Tibial nerve (tissue), 4 donors: ENCODE data around the gene LETM1. TPM values are rescaled to one million over a fixed set of nuclear protein-coding genes. Genes with fewer than 3 reads are reported as not detected.
"Not testable (repeated sequence)": the region's sequence is repeated elsewhere in the genome, so short reads cannot be mapped to it uniquely, and the experiment has no call there.

Experiments used
- DNase-seq, 2 donors: peaks; one replicate each; pipeline ENCODE4 v3.0.0-alpha.2; 2019; ENCODE audit warnings: low spot score in 2 of 2
- H3K27ac ChIP-seq, 4 donors: fragments of 200-600 bp; sonication (generic) in 3 of 4; one replicate each; pipeline ENCODE4 v1.5.1; 2017 to 2019; ENCODE audit warnings: mild to moderate bottlenecking in 1 of 4
- H3K27me3 ChIP-seq, 2 donors: fragments of 200-600 bp; sonication (generic) in 1 of 2; one replicate each; pipeline versions ENCODE4 v1.5.1 to v1.6.0; 2017 to 2019
- H3K36me3 ChIP-seq, 3 donors: fragments of 200-600 bp; sonication (generic); one replicate each; pipeline ENCODE4 v1.5.1; 2018 to 2019
- H3K4me1 ChIP-seq, 4 donors: fragments of 200-600 bp; sonication (generic) in 3 of 4; one replicate each; pipeline ENCODE4 v1.5.1; 2017 to 2019
- H3K4me3 ChIP-seq, 4 donors: fragments of 200-600 bp; sonication (generic) in 3 of 4; one replicate each; pipeline ENCODE4 v1.5.1; 2017 to 2019; ENCODE audit warnings: mild to moderate bottlenecking in 1 of 4, moderate library complexity in 1 of 4
- H3K9me3 ChIP-seq, 4 donors: fragments of 200-600 bp; sonication (generic) in 3 of 4; one replicate each; pipeline ENCODE4 v1.5.1; 2017 to 2019
- EP300 ChIP-seq, 2 donors: sonication (generic); formaldehyde crosslinking; IDR thresholded peaks; one replicate each; pipeline ENCODE4 v1.6.1; 2017; ENCODE audit warnings: antibody characterized with exemption in 2 of 2, mild to moderate bottlenecking in 1 of 2
- POLR2A ChIP-seq, 2 donors: fragments of 450-650 bp; IDR thresholded peaks; one replicate each; pipeline ENCODE4 v1.6.1; 2017; ENCODE audit warnings: antibody characterized with exemption in 2 of 2, mild to moderate bottlenecking in 2 of 2, moderate library complexity in 2 of 2
- WGBS, 2 donors: methylation state at CpG; one replicate each; pipeline ENCODE4 v1.1.5; 2018; 5-methylcytosine and 5-hydroxymethylcytosine counted together
- total RNA-seq, 4 donors: library from RNA; depleted of rRNA; stranded (reverse); fragments of >200 nt; gene quantifications; one replicate each; pipeline ENCODE4 v1.1.0, GENCODE V29; 2016
- TF ChIP-seq, protein P1 (sequence below), 5 experiments: fragments of 200-600 bp in 3 of 5; fragments of 450-650 bp in 2 of 5; sonication (generic) in 3 of 5; IDR thresholded peaks; one replicate each; pipeline ENCODE4 v1.5.1; 2016 to 2019; ENCODE audit warnings: antibody characterized with exemption in 5 of 5, mild to moderate bottlenecking in 3 of 5, moderate library complexity in 2 of 5

The LETM1 gene
- total RNA-seq, 4 donors from 2014 or later: 53.5 to 85.5 (median 68.6) TPM

DNA sequence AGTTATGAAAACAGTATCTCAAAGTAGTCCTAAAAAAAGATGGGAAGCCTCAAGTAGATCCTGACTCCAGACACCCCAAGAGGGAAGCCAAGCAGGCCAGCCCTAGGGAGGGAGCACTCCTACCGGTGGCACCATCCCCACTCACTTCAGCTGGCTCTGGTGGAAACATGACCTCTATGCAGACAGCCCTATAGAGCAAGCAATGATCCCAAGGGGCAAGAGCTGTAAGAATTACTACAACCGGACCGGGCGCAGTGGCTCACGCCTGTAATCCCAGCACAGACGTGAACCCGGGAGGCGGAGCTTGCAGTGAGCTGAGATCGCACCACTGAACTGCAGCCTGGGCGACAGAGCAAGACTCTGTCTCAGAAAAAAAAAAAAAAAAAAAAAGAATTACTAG, 5.7 kb downstream of the LETM1 start:
- H3K27me3 ChIP-seq: no peaks in the 10 kb centered on the region
- WGBS, 2 donors: 51 to 55% methylated on average over 10 of the region's 10 CpGs
- H3K36me3 ChIP-seq: peaks cover 0 to 31% (median 0%) of the 10 kb centered on the region in 3 donors
- no peak overlapping the region for H3K4me3 ChIP-seq
- DNase-seq: no peak
- H3K4me1 ChIP-seq: peaks cover 0 to 60% (median 28%) of the 10 kb centered on the region in 4 donors
- H3K27ac ChIP-seq: peak overlapping the region in 2 of 4 donors; percentile 60 to 66
- TF ChIP-seq EP300 (IDR thresholded peaks at IDR 0.05) (no peak), POLR2A (IDR thresholded peaks at IDR 0.05) (no peak)
- TF ChIP-seq, protein P1, sequence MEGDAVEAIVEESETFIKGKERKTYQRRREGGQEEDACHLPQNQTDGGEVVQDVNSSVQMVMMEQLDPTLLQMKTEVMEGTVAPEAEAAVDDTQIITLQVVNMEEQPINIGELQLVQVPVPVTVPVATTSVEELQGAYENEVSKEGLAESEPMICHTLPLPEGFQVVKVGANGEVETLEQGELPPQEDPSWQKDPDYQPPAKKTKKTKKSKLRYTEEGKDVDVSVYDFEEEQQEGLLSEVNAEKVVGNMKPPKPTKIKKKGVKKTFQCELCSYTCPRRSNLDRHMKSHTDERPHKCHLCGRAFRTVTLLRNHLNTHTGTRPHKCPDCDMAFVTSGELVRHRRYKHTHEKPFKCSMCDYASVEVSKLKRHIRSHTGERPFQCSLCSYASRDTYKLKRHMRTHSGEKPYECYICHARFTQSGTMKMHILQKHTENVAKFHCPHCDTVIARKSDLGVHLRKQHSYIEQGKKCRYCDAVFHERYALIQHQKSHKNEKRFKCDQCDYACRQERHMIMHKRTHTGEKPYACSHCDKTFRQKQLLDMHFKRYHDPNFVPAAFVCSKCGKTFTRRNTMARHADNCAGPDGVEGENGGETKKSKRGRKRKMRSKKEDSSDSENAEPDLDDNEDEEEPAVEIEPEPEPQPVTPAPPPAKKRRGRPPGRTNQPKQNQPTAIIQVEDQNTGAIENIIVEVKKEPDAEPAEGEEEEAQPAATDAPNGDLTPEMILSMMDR (IDR thresholded peaks at IDR 0.05): no peak
- H3K9me3 ChIP-seq: no peaks in the 10 kb centered on the region

DNA sequence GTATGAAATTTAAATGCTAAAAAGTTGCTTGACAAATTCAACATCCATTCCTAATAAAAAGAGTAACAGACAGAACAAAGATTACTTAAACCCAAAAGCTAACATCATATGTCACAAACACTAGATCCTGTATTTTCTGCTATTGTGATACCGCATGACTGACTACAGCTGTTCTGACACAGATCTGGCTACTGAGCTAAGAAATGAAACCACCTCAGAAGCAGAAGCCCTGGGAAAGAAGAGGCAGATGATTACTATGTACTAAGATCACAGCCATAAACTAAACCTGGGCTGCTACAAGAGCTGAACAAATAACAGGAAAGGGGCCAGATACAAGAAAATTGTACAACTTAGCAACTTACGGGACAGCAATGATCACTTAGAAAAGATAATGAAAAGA, 9.4 kb downstream of the LETM1 start:
- H3K36me3 ChIP-seq: peaks cover 0 to 54% (median 0%) of the 10 kb centered on the region in 3 donors
- H3K4me1 ChIP-seq: peaks cover 0 to 54% (median 23%) of the 10 kb centered on the region in 4 donors
- 93 to 94% methylated on average over 2 of the region's 2 CpGs for WGBS, 2 donors
- H3K4me3 ChIP-seq: no peak overlapping the region
- DNase-seq: no peak
- H3K9me3 ChIP-seq: no peaks in the 10 kb centered on the region
- no peak overlapping the region for H3K27ac ChIP-seq
- H3K27me3 ChIP-seq: no peaks in the 10 kb centered on the region
- TF ChIP-seq, protein P1 (IDR thresholded peaks at IDR 0.05): no peak
- no peak for TF ChIP-seq EP300 (IDR thresholded peaks at IDR 0.05)
- TF ChIP-seq POLR2A (IDR thresholded peaks at IDR 0.05): no peak

DNA sequence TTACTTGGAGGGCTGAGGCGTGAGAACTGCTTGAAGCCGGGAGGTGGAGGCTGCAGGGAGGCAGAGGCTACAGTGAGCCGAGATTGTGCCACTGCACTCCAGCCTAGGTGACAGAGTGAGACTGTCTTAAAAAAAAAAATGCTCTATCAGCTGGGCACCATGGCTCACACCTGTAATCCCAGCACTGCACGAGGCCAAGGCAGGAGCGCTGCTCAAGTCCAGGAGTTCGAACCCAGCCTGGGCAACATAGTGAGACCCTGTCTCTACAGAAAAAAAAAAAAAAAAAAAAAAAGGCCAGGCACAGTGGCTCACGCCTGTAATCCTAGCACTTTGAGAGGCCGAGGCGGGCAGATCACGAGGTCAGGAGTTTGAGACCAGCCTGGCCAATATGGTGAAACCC, 11.3 kb downstream of the LETM1 start:
- H3K27me3 ChIP-seq, H3K9me3 ChIP-seq, H3K4me3 ChIP-seq, DNase-seq: not testable (repeated sequence)
- peaks cover 0 to 72% (median 3%) of the 10 kb centered on the region in 3 donors for H3K36me3 ChIP-seq
- peak overlapping the region in 2 of 4 donors; percentile 68 to 80 for H3K27ac ChIP-seq
- peaks cover 0 to 42% (median 20%) of the 10 kb centered on the region in 4 donors for H3K4me1 ChIP-seq
- 89 to 98% methylated on average over 10 of the region's 10 CpGs for WGBS, 2 donors

DNA sequence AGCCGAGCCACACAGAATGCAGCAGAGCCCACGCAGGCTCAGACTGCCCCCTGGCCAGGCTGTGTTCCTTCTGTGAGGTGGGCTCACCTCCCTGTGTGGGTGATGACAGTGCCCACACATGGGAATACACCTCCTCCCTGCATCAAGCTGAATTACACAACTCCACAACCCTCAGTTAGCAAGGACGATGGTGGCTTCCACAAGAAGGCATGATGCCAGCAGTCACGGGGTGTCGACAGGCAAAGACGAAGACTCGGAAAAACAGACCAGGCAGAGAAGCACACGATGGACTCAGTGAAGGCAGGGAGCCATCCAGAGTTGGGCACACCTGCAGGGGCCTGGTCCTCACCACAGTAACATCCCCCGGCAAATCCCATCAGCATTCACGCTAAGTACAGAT, 12.1 kb downstream of the LETM1 start:
- 41 to 51% methylated on average over 8 to 10 of the region's 10 CpGs for WGBS, 2 donors
- peak; percentile 56 to 62 for DNase-seq
- Histone ChIP-seq H3K27ac (peak overlapping the region in 3 of 4 donors; percentile 54 to 80 (median 68)), H3K36me3 (peaks cover 2 to 80% (median 3%) of the 10 kb centered on the region in 3 donors), H3K4me1 (peaks cover 0 to 37% (median 20%) of the 10 kb centered on the region in 4 donors), H3K4me3 (no peak overlapping the region), H3K27me3 (no peaks in the 10 kb centered on the region), H3K9me3 (no peaks in the 10 kb centered on the region)
- TF ChIP-seq POLR2A (IDR thresholded peaks at IDR 0.05): no peak
- TF ChIP-seq, protein P1 (IDR thresholded peaks at IDR 0.05): no peak
- TF ChIP-seq EP300 (IDR thresholded peaks at IDR 0.05): peak in 1 of 2 donors; percentile 37

DNA sequence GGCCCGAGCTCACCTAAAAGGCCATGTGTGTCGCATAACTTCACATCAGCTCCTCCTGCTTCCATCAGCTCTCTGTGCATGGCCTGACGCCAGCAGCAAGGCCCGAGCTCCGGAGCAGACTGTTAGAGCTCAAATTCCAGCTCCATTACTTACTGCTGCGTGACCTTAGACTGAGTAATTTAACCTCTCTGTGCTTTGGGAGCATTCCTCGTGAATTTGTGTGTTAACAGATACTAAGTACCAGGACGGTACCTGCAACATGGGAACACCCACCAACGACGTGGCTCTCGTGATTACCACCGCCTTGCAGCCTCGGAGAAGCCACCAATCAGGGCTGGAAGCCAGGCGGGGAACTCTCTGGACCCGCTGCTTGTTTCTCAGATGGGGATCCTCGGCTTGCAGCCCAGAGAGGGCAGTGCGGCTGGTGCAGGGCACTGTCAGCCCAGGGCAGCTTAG, 12.9 kb downstream of the LETM1 start:
- H3K9me3 ChIP-seq: no peaks in the 10 kb centered on the region
- no peak for TF ChIP-seq EP300 (IDR thresholded peaks at IDR 0.05)
- TF ChIP-seq, protein P1 (IDR thresholded peaks at IDR 0.05): no peak
- no peak for TF ChIP-seq POLR2A (IDR thresholded peaks at IDR 0.05)
- H3K27me3 ChIP-seq: no peaks in the 10 kb centered on the region
- H3K4me3 ChIP-seq: no peak overlapping the region
- 41 to 46% methylated on average over 17 of the region's 17 CpGs for WGBS, 2 donors
- H3K36me3 ChIP-seq: peaks cover 3 to 83% (median 7%) of the 10 kb centered on the region in 3 donors
- peak overlapping the region; percentile 17 to 80 (median 61) for H3K27ac ChIP-seq
- DNase-seq: peak in 1 of 2 donors; percentile 33
- H3K4me1 ChIP-seq: peaks cover 0 to 35% (median 20%) of the 10 kb centered on the region in 4 donors
